Fibroblast of upper back skin (primary cell): Measurements from ENCODE around the gene CLEC4G.
A peak's percentile ranks its signal among the peaks of the same experiment; 100 is the strongest.

Experiments used
- DNase-seq: peaks from one replicate; pipeline ENCODE4 v3.0.0-alpha.2; 2013

The CLEC4G gene

GRCh38 chr19:7690779-7691258, 41.1 kb downstream of the CLEC4G start:
- no peak for DNase-seq

GRCh38 chr19:7689165-7689564, 42.7 kb downstream of the CLEC4G start:
- no peak for DNase-seq

GRCh38 chr19:7687177-7687576, 44.7 kb downstream of the CLEC4G start:
- DNase-seq: no peak

GRCh38 chr19:7685546-7686445, 46.1 kb downstream of the CLEC4G start:
- no peak for DNase-seq

GRCh38 chr19:7682175-7682855, 49.6 kb downstream of the CLEC4G start:
- peak; percentile 10 for DNase-seq

- peak; percentile 80 for DNase-seq
Measured at GRCh38 chr19:7681340-7682174, 50.4 kb downstream of the CLEC4G start.

GRCh38 chr19:7680606-7681339, 51.1 kb downstream of the CLEC4G start, which contains the start of gene TRAPPC5:
Gene TRAPPC5 (plus strand): TSS chr19:7680833. CDS start chr19:7682254, 1,421 bp downstream.
- peak; percentile 80 for DNase-seq

- no peak for DNase-seq
Measured at GRCh38 chr19:7679771-7680605, 51.9 kb downstream of the CLEC4G start.

GRCh38 chr19:7678971-7679751, 52.7 kb downstream of the CLEC4G start:
- DNase-seq: no peak
